K562 (cell line): Measurements from ENCODE around the gene DTNB. TPM values are rescaled to one million over a fixed set of nuclear protein-coding genes. Genes with fewer than 3 reads are reported as not detected.

Experiments used
- ATAC-seq: fragments of 200-7000 bp; cut with Tn5 transposase; 3 replicates; pipeline ENCODE4 v1.9.1; 2020; ENCODE audit warnings: moderate library complexity
- BruUV-seq: library from RNA; stranded (reverse); fragments of 400-500 nt; replicated peaks from 2 replicates; lab custom pipeline; 2021; lab: Mats Ljungman, UMichigan
- CTCF ChIA-PET: fragments of 300-600 bp; formaldehyde crosslinking; extraction: SDS; loops from one replicate; lab custom pipeline; 2021; ENCODE audit warnings: low intra/inter-chr PET ratio; lab: Yijun Ruan, JAX
- POLR2A ChIA-PET: fragments of 300-600, 350-650 bp; sonication (Branson Sonifier 250); formaldehyde crosslinking; extraction: SDS; loops from one replicate; lab custom pipeline; 2021; ENCODE audit warnings: antibody characterized with exemption, inconsistent platforms; lab: Yijun Ruan, JAX
- DNase-seq, 4 experiments: peaks; one replicate each; pipeline versions ENCODE4 v3.0.0 to v3.0.0-alpha.2; 2011 to 2018; ENCODE audit warnings: low spot score in 3 of 4, mixed read lengths in 3 of 4; ENCODE audit errors: extremely low read depth in 1 of 4
- FAIRE-seq: peaks from 2 replicates; lab custom pipeline; 2011; peaks lifted over from hg19 to GRCh38; lab: Jason Lieb, UNC
- H2AFZ ChIP-seq: 2 replicates; pipeline ENCODE4 v1.6.0; 2011; ENCODE audit warnings: low read depth, low read length, control low read depth, inconsistent platforms
- H3K27ac ChIP-seq: fragments of 200-600 bp; 3 replicates; pipeline ENCODE4 v1.8.0; 2011; ENCODE audit warnings: low read depth, mild to moderate bottlenecking, control low read depth, inconsistent platforms, low read length, moderate library complexity, mixed read lengths; ENCODE audit errors: extremely low read depth
- H3K27me3 ChIP-seq, 2 experiments: fragments of 300-600 bp in 1 of 2; 2 replicates in 1 of 2; 3 replicates in 1 of 2; pipeline versions ENCODE4 v1.6.0 to v1.8.0; 2011; ENCODE audit warnings: inconsistent platforms in 2 of 2, low read length in 2 of 2, mild to moderate bottlenecking in 1 of 2, mixed read lengths in 1 of 2, moderate library complexity in 1 of 2; ENCODE audit not compliant: control insufficient read depth in 2 of 2, insufficient read depth in 2 of 2
- H3K36me3 ChIP-seq: fragments of 300-600 bp; 3 replicates; pipeline ENCODE4 v1.8.0; 2011; ENCODE audit warnings: mild to moderate bottlenecking, low read length, inconsistent platforms; ENCODE audit not compliant: control insufficient read depth, insufficient read depth
- H3K4me1 ChIP-seq, 2 experiments: fragments of 200-600 bp in 1 of 2; replicated peaks in 1 of 2; 2 replicates in 1 of 2; 3 replicates in 1 of 2; pipeline versions ENCODE4 v1.5.1 to v1.8.0; 2011; ENCODE audit warnings: inconsistent platforms in 2 of 2, low read length in 2 of 2, mild to moderate bottlenecking in 1 of 2, mixed read lengths in 1 of 2, moderate library complexity in 1 of 2; ENCODE audit not compliant: control insufficient read depth in 2 of 2, insufficient read depth in 2 of 2
- H3K4me2 ChIP-seq: 2 replicates; pipeline ENCODE4 v1.6.1; 2011; ENCODE audit warnings: low read length, control low read depth, inconsistent platforms, mixed read lengths; ENCODE audit not compliant: insufficient read depth
- H3K4me3 ChIP-seq: fragments of 200-600 bp; sonication (generic), shearing (Covaris generic); 2 replicates; pipeline ENCODE4 v1.5.1; 2016; ENCODE audit warnings: control low read depth, inconsistent platforms
- H3K79me2 ChIP-seq: fragments of 200-600 bp; 3 replicates; pipeline ENCODE4 v1.8.0; 2011; ENCODE audit warnings: low read length, inconsistent platforms; ENCODE audit not compliant: control insufficient read depth, insufficient read depth
- H3K9ac ChIP-seq, 2 experiments: 2 replicates each; pipeline versions ENCODE4 v1.6.0 to v1.6.1; 2011; ENCODE audit warnings: low read depth in 2 of 2, low read length in 2 of 2, control low read depth in 1 of 2, inconsistent platforms in 1 of 2, mild to moderate bottlenecking in 1 of 2, mixed read lengths in 1 of 2; ENCODE audit not compliant: insufficient read depth in 1 of 2
- H3K9me1 ChIP-seq: one replicate; pipeline ENCODE4 v1.6.0; 2011; ENCODE audit warnings: inconsistent platforms, mild to moderate bottlenecking, low read length, moderate library complexity; ENCODE audit not compliant: control insufficient read depth, insufficient read depth
- H3K9me3 ChIP-seq: replicated peaks from 2 replicates; pipeline ENCODE4 v1.5.1; 2011; ENCODE audit warnings: low read depth, low read length, inconsistent platforms; ENCODE audit not compliant: control insufficient read depth, insufficient read depth
- H4K20me1 ChIP-seq: replicated peaks from 2 replicates; pipeline ENCODE4 v1.6.1; 2011; ENCODE audit warnings: low read length, inconsistent platforms, mixed read lengths; ENCODE audit not compliant: control insufficient read depth, insufficient read depth
- NEUROD1 ChIP-seq: fragments of 150-350 bp; IDR thresholded peaks from 2 replicates; pipeline ENCODE4 v1.6.1; 2014; ENCODE audit warnings: borderline replicate concordance, low read length, low read depth; ENCODE audit not compliant: partially characterized antibody
- VEZF1 ChIP-seq: fragments of 200-800 bp; sonication (Bioruptor generic); IDR thresholded peaks from 2 replicates; pipeline ENCODE4 v1.6.1; 2017; ENCODE audit warnings: missing genetic modification characterization, missing compliant biosample characterization
- WGBS: fragments of 100-300 bp; shearing (Covaris generic); methylation state at CpG from one replicate; pipeline ENCODE4 v1.1.6; 2016; ENCODE audit warnings: low coverage, mixed read lengths; ENCODE audit not compliant: insufficient coverage; ENCODE audit errors: missing lambda C conversion rate; 5-methylcytosine and 5-hydroxymethylcytosine counted together
- in situ Hi-C: fragments of 300-500 bp; cut with MboI; formaldehyde crosslinking; loops from 4 replicates; pipeline ENCODE4 v1.15.0; 2018; ENCODE audit warnings: inconsistent platforms, mixed read lengths
- intact Hi-C: fragments of 100-400 bp; cut with micrococcal nuclease; formaldehyde crosslinking; loops from 2 replicates; pipeline ENCODE4 v1.14.2; 2022
- polyA plus RNA-seq, 8 experiments: library from polyadenylated mRNA; depleted of rRNA in 4 of 8; stranded (reverse) in 5 of 8; unstranded in 3 of 8; fragments of >200 nt; fragmentation: Nextera tagmentation in 2 of 8; fragmentation: Illumina TruSeq in 1 of 8; extraction: Ambion mirVana in 2 of 8; extraction: Trizol in 1 of 8; gene quantifications; 2 replicates each; pipeline versions ENCODE4 v1.2.1 to v1.2.3, GENCODE V29; 2011 to 2014; ENCODE audit warnings: inconsistent platforms in 1 of 8, missing spikeins in 1 of 8
- total RNA-seq, 7 experiments: library from RNA; depleted of rRNA in 6 of 7; stranded (reverse); fragments of >200 nt in 6 of 7; fragmentation: Illumina TruSeq in 2 of 7; extraction: Trizol in 2 of 7; gene quantifications; 2 replicates each; pipeline versions ENCODE4 v1.2.1 to v1.2.3, GENCODE V29; 2011 to 2021; ENCODE audit warnings: low replicate concordance in 1 of 7
- TF ChIP-seq, protein P1 (sequence below), 2 experiments: IDR thresholded peaks; 2 replicates each; pipeline ENCODE4 v1.6.1; 2011; ENCODE audit warnings: borderline replicate concordance in 1 of 2, control low read depth in 1 of 2, low read depth in 1 of 2, low read length in 1 of 2, mild to moderate bottlenecking in 1 of 2, mixed read lengths in 1 of 2, moderate library complexity in 1 of 2; ENCODE audit not compliant: insufficient read depth in 1 of 2, insufficient read length in 1 of 2, poor library complexity in 1 of 2, severe bottlenecking in 1 of 2; ENCODE audit errors: extremely low read depth in 1 of 2

DTNB gene
- total and polyA plus RNA-seq, 9 of the 15 experiments (the other 6 are each of a cell fraction or from before 2014, with no cell fraction given) = 0.18 to 2.0 (median 0.77) TPM; not detected in 2

- TF ChIP-seq, protein P1, sequence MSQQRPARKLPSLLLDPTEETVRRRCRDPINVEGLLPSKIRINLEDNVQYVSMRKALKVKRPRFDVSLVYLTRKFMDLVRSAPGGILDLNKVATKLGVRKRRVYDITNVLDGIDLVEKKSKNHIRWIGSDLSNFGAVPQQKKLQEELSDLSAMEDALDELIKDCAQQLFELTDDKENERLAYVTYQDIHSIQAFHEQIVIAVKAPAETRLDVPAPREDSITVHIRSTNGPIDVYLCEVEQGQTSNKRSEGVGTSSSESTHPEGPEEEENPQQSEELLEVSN (IDR thresholded peaks at IDR 0.05; ENCODE audit: borderline replicate concordance in 1 of 2, extremely low read depth in 1 of 2, insufficient read depth in 1 of 2, insufficient read length in 1 of 2, low read depth in 1 of 2, low read length in 1 of 2, poor library complexity in 1 of 2, severe bottlenecking in 1 of 2) = peak in 1 of 2 experiments; percentile 50
Observed at GRCh38 chr2:25341753-25342371, 331.5 kb downstream of the DTNB start, which contains the start of gene DNMT3A (continued).

DNA sequence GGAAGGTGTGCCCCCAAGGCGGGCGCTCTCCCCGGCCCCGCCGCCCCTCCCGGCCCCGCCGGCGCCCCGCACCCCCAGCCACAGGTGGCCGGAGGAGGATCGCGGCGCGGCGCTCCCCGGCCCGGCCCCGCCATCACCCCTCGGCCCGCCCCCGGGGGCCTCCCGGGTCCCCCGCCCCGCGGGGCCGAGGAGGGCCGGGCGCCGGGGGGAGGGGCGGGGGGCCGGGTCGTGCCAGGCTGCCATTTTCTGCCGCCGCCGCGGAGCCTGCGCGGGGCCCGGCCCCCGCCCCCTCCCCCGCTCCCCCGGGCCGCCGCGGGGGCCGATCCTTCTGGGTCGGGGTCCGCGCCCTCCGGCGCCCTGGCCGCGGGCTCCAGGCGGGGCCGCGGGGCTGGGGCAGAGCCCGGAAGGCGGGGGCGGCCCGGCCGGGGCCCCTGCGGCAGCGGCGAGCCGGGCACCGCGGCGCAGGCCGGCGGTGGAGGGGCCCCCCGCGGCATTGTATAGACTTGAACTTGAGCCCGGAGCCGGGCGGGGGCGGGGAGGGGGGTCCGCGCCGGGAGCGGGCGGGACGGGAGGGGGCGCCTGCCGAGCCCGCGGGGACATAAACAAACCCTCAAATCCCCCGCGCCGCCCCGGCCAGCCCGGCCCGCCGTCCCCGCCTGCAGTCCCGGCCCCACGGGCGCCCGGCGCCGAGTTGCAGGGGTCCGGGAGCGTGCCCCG lies 332.2 kb downstream of the DTNB start:
- H3K4me2 ChIP-seq = no peak overlapping the region
- H4K20me1 ChIP-seq = peaks cover 30% of the 10 kb centered on the region
- no peak for ATAC-seq
- TF ChIP-seq VEZF1 (CRISPR knock-in tag) (peak; percentile 9; the same call in 1 of the 2 replicates), NEUROD1 (no peak)
- TF ChIP-seq, all 486 proteins: peak for 1
- Histone ChIP-seq H3K4me1 (peaks cover 0 to 27% of the 10 kb centered on the region in 2 experiments; a peak in 4 of 5 replicates), H3K4me3 (peak overlapping the region; percentile 26), H3K9ac (peak overlapping the region in 1 of 2 experiments; percentile 81; a peak in 2 of 4 replicates), H3K79me2 (no peaks in the 10 kb centered on the region), H3K36me3 (no peaks in the 10 kb centered on the region), H3K27me3 (peaks cover 32 to 59% of the 10 kb centered on the region in 2 experiments), H3K9me3 (no peaks in the 10 kb centered on the region), H3K9me1 (peaks cover 3% of the 10 kb centered on the region), H3K27ac (no peak overlapping the region), H2AFZ (no peak overlapping the region)
- DNase-seq = peak; percentile 20 to 66 (median 60)
- POLR2A ChIA-PET = no interaction called here
- no CpG with 5 or more reads among the region's 104 CpGs for WGBS
- in situ Hi-C loops (no loop called here), intact Hi-C loops (no loop called here)
- BruUV-seq = no TSS peak
- CTCF ChIA-PET = no interaction called here
- FAIRE-seq = no peak
